Mucosa of descending colon (tissue), 3 donors: ENCODE results near the gene FLVCR1. TPM values are rescaled to one million over a fixed set of nuclear protein-coding genes. Genes with fewer than 3 reads are reported as not detected.

Experiments used
- ATAC-seq: fragments of 200-7000 bp; cut with Tn5 transposase; one replicate; pipeline ENCODE4 v1.9.1; 2020; ENCODE audit warnings: mild to moderate bottlenecking, moderate library complexity
- DNase-seq, 3 donors: peaks; one replicate each; pipeline ENCODE4 v3.0.0-alpha.2; 2020
- H3K36me3 ChIP-seq: fragments of 200-600 bp; one replicate; pipeline ENCODE4 v1.8.0; 2021; ENCODE audit warnings: low read depth, mild to moderate bottlenecking
- H3K4me1 ChIP-seq: fragments of 200-600 bp; one replicate; pipeline ENCODE4 v1.8.0; 2021; ENCODE audit warnings: low read depth, mild to moderate bottlenecking
- H3K4me3 ChIP-seq: fragments of 200-600 bp; one replicate; pipeline ENCODE4 v1.8.0; 2021; ENCODE audit warnings: mild to moderate bottlenecking
- H3K9me3 ChIP-seq: fragments of 200-600 bp; one replicate; pipeline ENCODE4 v1.8.0; 2021; ENCODE audit warnings: mild to moderate bottlenecking
- CTCF ChIP-seq: fragments of 200-600 bp; IDR thresholded peaks from one replicate; pipeline ENCODE4 v1.8.0; 2022; ENCODE audit warnings: antibody characterized with exemption, mild to moderate bottlenecking
- intact Hi-C, 2 donors: fragments of 100-400 bp; cut with DNase I in 1 of 2; cut with micrococcal nuclease in 1 of 2; formaldehyde crosslinking; loops; one replicate each; pipeline versions ENCODE4 v1.11.0 to v1.11.1; 2022; cut with DNase I, micrococcal nuclease
- total RNA-seq, 3 donors: library from RNA; stranded (reverse); fragmentation: NEBNext Ultra II Directional in 2 of 3; extraction: Animal tissue kit (Norgen Biotek cat#: 25700) in 2 of 3; gene quantifications; one replicate each; pipeline versions ENCODE4 v1.2.1 to v1.2.4, GENCODE V29; 2021 to 2023
- donor health status: DM: no; HTN: no; CAD: no; lungs with moderate emphysema.
- donor health status: DM: no; HTN: no; CAD: no.
- donor health status: DM: no; HTN: yes; CAD: no.

The FLVCR1 gene
- total RNA-seq, 3 donors from 2014 or later = 9.7 to 12.1 (median 10.1) TPM

DNA sequence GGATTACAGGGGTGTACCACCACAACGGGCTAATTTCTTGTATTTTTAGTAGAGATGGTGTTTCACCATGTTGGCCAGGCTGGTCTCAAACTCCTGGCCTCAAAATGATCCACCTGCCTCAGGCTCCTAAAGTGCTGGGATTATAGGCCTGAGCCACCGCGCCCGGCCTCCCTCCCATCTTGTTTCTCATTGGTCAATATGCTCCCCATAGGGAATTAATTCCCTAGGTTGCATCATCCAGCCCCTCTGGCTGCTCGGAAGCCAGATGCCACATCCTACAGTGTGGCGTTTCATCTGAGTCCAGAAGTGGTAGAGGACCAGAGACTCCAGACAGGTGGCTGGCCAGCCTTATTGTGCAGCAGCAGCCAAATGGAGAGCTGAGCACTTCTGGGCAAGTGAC is 80.8 kb downstream of the FLVCR1 start:
- intact Hi-C loops = no loop called here
- DNase-seq = no peak
- no peak for TF ChIP-seq CTCF
- no peak for ATAC-seq
- peaks cover 3% of the 10 kb centered on the region for H3K9me3 ChIP-seq
- no peak overlapping the region for H3K4me3 ChIP-seq
- no peaks in the 10 kb centered on the region for H3K4me1 ChIP-seq
- no peaks in the 10 kb centered on the region for H3K36me3 ChIP-seq

- peaks cover 3% of the 10 kb centered on the region for H3K9me3 ChIP-seq
- TF ChIP-seq CTCF = no peak
- H3K4me3 ChIP-seq = no peak overlapping the region
- no peak for ATAC-seq
- no peak for DNase-seq
- no peaks in the 10 kb centered on the region for H3K36me3 ChIP-seq
- intact Hi-C loops = no loop called here
- H3K4me1 ChIP-seq = no peaks in the 10 kb centered on the region
Measured at GRCh38 chr1:212941452-212941851, 83.4 kb downstream of the FLVCR1 start.

DNA sequence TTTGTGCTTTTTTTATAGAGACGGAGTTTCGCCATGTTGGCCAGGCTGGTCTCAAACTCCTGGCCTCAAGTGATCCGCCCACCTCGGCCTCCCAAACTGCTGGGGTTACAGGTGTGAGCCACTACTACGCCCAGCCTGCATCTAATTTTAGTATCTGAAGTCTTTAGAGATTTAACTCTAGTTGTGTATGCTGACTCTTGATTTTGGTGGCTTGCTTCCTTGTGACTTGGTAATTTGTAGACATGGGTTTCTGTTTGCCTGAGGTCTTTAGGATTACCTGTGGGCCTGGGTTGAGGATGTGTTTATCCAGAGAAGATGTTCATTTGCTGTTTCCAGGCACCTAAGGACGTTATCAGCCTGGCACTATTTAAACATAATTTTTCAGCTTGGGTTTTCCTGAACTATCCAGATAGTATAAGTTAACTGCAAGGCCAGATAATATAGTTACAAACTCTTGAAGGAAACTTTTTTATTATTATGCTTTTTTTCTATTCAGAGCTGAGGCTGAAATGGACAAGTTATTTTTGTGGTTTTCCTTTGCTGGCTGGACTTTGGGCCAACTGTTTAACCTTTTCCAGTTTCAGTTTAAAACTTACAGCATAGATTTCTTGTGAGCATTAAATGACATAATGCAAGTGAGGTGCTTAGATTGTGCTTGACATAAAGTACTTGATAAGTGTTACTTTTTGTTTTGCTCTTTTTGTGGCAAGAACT is 84.8 kb downstream of the FLVCR1 start:
- peaks cover 3% of the 10 kb centered on the region for H3K9me3 ChIP-seq
- DNase-seq (no peak), ATAC-seq (no peak)
- H3K36me3 ChIP-seq = no peaks in the 10 kb centered on the region
- H3K4me1 ChIP-seq = no peaks in the 10 kb centered on the region
- intact Hi-C loops = no loop called here
- no peak for TF ChIP-seq CTCF
- H3K4me3 ChIP-seq = no peak overlapping the region

DNA sequence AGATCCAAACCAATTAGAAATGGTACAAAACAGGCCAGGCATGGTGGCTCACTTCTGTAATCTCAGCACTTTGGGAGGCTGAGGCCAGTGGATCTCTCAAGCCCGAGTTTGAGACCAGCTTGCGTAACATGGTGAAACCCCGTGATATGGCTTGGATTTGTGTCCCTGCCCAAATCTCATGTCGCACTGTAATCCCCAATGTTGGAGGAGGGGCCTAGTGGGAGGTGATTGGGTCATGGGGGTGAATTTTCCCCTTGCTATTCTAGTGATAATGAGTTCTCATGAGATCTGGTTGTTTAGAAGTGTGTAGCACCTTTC is 85.3 kb downstream of the FLVCR1 start:
- H3K4me1 ChIP-seq = no peaks in the 10 kb centered on the region
- no peak for DNase-seq
- no peak for ATAC-seq
- TF ChIP-seq CTCF = no peak
- no peaks in the 10 kb centered on the region for H3K36me3 ChIP-seq
- H3K4me3 ChIP-seq = no peak overlapping the region
- intact Hi-C loops = no loop called here
- H3K9me3 ChIP-seq = peaks cover 3% of the 10 kb centered on the region

GRCh38 chr1:212944229-212944901 is 86.3 kb downstream of the FLVCR1 start:
- Histone ChIP-seq H3K36me3 (no peaks in the 10 kb centered on the region), H3K4me1 (no peaks in the 10 kb centered on the region), H3K9me3 (peaks cover 3% of the 10 kb centered on the region), H3K4me3 (no peak overlapping the region)
- TF ChIP-seq CTCF = no peak
- ATAC-seq (no peak), DNase-seq (no peak)
- intact Hi-C loops = no loop called here
